Activated naive CD8-positive, alpha-beta T cell treated with anti-CD3 and anti-CD28 coated beads for 36 hours (primary cell): ENCODE results near the gene FGD5. TPM values are rescaled to one million over a fixed set of nuclear protein-coding genes. Genes with fewer than 3 reads are reported as not detected.
"Not testable (repeated sequence)": the region's sequence is repeated elsewhere in the genome, so short reads cannot be mapped to it uniquely, and the experiment has no call there.

Experiments
- DNase-seq: peaks from one replicate; pipeline ENCODE4 v3.0.0; 2021
- H3K27ac Mint-ChIP-seq: one replicate; pipeline ENCODE4 v1.8.0; 2022; ENCODE audit warnings: mild to moderate bottlenecking, moderate library complexity, mixed read lengths
- H3K27me3 Mint-ChIP-seq: one replicate; pipeline ENCODE4 v1.8.0; 2022; ENCODE audit warnings: mild to moderate bottlenecking, mixed read lengths
- H3K36me3 Mint-ChIP-seq: one replicate; pipeline ENCODE4 v1.8.0; 2021; ENCODE audit warnings: mild to moderate bottlenecking, mixed read lengths
- H3K4me1 Mint-ChIP-seq: one replicate; pipeline ENCODE4 v1.8.0; 2021; ENCODE audit warnings: mixed read lengths
- H3K4me3 Mint-ChIP-seq: one replicate; pipeline ENCODE4 v1.8.0; 2022; ENCODE audit warnings: mild to moderate bottlenecking, moderate library complexity, mixed read lengths
- H3K9me3 Mint-ChIP-seq: one replicate; pipeline ENCODE4 v1.8.0; 2022; ENCODE audit warnings: mixed read lengths
- total RNA-seq, 2 experiments: library from RNA; stranded (reverse); gene quantifications; one replicate each; pipeline ENCODE4 v1.2.3, GENCODE V29; 2021

The FGD5 gene
- total RNA-seq, 2 experiments from 2014 or later: 0.22 to 0.27 TPM

DNA sequence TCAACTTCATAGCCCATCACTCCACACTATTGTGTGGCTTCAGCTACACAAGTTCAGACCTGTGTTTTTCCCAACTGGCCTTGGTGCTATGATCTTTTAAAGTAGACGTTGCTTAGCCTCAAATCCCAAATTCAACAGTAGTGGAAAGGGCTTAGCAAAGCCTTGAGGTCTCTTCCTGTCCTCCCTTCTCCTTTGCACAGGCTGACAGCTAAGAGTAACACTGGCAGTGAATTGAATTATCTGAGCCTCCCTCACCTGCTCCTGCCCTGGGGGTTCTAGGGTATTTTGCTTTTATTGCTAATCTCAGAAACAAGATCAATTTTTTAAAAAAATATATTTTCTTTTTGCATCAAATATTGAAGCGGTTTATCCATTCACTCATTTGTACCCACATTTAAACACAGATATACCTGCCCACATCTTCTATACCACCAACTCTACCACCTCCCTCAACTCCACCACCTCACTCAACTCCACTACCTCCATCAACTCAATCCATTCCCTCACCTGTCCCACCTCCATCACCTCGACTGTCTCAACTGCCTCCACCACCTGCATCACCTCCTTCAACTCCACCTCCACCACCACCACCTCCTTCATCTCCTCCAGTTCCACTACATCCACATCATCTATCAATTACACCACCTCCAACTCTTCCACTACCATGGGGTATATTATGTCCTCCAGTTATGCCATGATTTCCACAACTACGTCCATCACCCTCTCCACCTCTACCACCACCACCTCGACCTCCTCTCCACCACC, 10.1 kb upstream of the FGD5 start:
- Mint-ChIP-seq H3K27me3 (peaks cover 54% of the 10 kb centered on the region), H3K4me1 (peaks cover 17% of the 10 kb centered on the region), H3K9me3 (no peaks in the 10 kb centered on the region)

GRCh38 chr3:14809611-14810010, 9.2 kb upstream of the FGD5 start:
- Mint-ChIP-seq H3K27me3 (peaks cover 59% of the 10 kb centered on the region), H3K4me1 (peaks cover 11% of the 10 kb centered on the region)
- not testable (repeated sequence) for H3K36me3 Mint-ChIP-seq, DNase-seq, H3K4me3 Mint-ChIP-seq, H3K27ac Mint-ChIP-seq, H3K9me3 Mint-ChIP-seq

More for the DNA sequence above, 10.1 kb upstream of the FGD5 start:
- no peak overlapping the region for H3K4me3 Mint-ChIP-seq
- H3K36me3 Mint-ChIP-seq: no peaks in the 10 kb centered on the region
- DNase-seq: no peak
- H3K27ac Mint-ChIP-seq: no peak overlapping the region

GRCh38 chr3:14810070-14810791, 8.5 kb upstream of the FGD5 start:
- H3K9me3 Mint-ChIP-seq: no peaks in the 10 kb centered on the region
- peaks cover 6% of the 10 kb centered on the region for H3K4me1 Mint-ChIP-seq
- no peaks in the 10 kb centered on the region for H3K36me3 Mint-ChIP-seq
- no peak overlapping the region for H3K4me3 Mint-ChIP-seq
- DNase-seq: no peak
- H3K27me3 Mint-ChIP-seq: peaks cover 57% of the 10 kb centered on the region
- H3K27ac Mint-ChIP-seq: no peak overlapping the region

GRCh38 chr3:14810801-14811661, 7.7 kb upstream of the FGD5 start:
- H3K4me3 Mint-ChIP-seq: peak overlapping the region; percentile 33
- no peaks in the 10 kb centered on the region for H3K9me3 Mint-ChIP-seq
- peaks cover 6% of the 10 kb centered on the region for H3K4me1 Mint-ChIP-seq
- H3K27me3 Mint-ChIP-seq: peaks cover 56% of the 10 kb centered on the region
- H3K27ac Mint-ChIP-seq: no peak overlapping the region
- no peaks in the 10 kb centered on the region for H3K36me3 Mint-ChIP-seq
- DNase-seq: no peak

DNA sequence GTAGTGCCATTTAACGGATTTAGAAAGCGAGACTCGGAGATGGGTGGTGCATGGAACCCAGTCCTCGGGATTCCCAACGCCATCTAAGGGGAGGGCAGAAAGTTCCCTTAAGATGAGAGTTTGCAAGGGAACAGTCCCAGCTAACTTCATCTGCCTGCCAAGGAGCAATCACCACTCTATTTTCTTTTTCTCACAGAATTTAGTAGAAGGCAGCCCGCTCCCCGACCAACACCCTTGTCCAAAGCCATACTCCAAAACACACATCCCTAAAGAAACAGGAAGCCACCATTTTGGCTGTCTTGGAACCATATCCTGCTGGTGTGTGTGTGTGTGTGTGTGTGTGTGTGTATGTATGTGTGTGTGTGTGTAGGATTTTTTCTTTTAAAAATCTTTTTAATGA, 7.1 kb upstream of the FGD5 start:
- no peak overlapping the region for H3K4me3 Mint-ChIP-seq
- H3K9me3 Mint-ChIP-seq: no peaks in the 10 kb centered on the region
- no peak for DNase-seq
- H3K27me3 Mint-ChIP-seq: peaks cover 56% of the 10 kb centered on the region
- no peaks in the 10 kb centered on the region for H3K36me3 Mint-ChIP-seq
- H3K4me1 Mint-ChIP-seq: peaks cover 6% of the 10 kb centered on the region
- H3K27ac Mint-ChIP-seq: no peak overlapping the region

DNA sequence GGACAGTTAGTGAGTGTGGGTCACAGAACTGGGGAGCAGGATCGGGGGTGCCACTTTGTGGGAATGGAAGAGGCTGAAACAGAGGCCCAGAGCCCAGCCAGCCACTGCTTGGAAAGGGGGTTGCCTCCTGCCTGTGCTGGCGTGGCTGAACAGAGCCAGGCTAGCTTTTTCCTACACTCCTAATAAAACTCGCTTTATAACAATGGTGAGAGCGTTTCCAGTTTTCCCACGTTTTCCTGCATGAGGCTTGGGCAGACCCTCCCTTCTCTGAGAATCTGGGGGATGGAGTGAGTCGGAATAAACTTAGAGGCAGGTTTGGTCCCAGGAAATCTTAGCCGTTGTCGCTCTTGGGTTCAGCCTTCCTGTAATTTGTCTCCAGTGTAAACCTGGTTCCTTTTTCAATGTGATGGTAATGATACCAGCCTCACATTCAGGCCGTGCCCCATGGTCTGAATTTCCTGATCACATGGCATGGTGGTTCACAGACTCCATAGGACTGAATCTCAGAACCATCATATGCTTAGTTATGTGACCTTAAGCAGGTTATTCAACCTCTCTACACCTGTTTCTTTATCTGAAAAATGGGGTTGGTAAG, 6.5 kb upstream of the FGD5 start:
- Mint-ChIP-seq H3K36me3 (no peaks in the 10 kb centered on the region), H3K27ac (no peak overlapping the region), H3K4me1 (peaks cover 3% of the 10 kb centered on the region), H3K27me3 (peaks cover 52% of the 10 kb centered on the region), H3K9me3 (no peaks in the 10 kb centered on the region), H3K4me3 (no peak overlapping the region)
- DNase-seq: no peak

DNA sequence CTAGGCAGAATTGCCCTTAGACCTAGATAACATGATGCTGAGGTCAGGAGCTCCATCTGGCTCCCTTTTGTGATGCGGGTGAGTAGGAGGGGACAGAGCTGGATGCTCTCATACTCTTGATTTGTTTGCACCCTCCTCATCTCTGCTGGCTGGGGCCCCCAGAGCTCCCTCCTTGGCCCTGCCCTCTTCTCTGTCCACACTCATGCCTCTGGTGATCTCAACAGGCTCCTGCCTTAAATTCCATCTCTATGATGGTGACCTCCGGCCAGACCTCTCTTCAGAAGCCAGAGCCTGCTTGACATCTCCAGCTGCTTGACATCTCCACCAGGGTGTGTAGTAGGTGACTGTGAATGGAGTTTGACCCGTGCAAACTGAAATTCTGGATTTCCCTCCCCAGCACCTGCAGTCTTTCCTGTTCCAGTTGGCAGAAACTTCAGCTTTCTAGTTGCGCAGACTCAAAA, 4.3 kb upstream of the FGD5 start:
- H3K27ac Mint-ChIP-seq: no peak overlapping the region
- peaks cover 3% of the 10 kb centered on the region for H3K4me1 Mint-ChIP-seq
- DNase-seq: no peak
- H3K9me3 Mint-ChIP-seq: no peaks in the 10 kb centered on the region
- peaks cover 46% of the 10 kb centered on the region for H3K27me3 Mint-ChIP-seq
- no peak overlapping the region for H3K4me3 Mint-ChIP-seq
- no peaks in the 10 kb centered on the region for H3K36me3 Mint-ChIP-seq

DNA sequence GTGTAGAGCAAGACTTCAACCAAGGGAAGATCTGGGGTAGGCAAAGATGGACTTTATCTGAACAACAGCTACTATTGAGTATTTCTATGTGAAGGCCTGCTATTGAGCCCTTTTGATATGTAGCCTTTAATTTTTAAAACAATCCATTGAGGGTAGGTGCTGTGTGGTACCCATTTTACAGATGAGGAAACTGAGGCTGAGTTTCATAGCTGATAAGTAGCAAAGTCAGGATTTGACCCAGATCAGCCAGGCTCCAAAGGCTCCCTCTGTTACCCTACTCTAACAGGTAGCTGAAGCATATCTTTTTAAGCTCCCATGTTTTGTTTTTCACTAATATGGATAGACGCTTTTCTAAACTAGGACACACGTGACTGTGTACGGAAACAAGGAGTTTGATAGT, 2.4 kb upstream of the FGD5 start:
- Mint-ChIP-seq H3K9me3 (no peaks in the 10 kb centered on the region), H3K4me1 (no peaks in the 10 kb centered on the region), H3K27ac (no peak overlapping the region), H3K36me3 (no peaks in the 10 kb centered on the region), H3K4me3 (no peak overlapping the region), H3K27me3 (peaks cover 32% of the 10 kb centered on the region)
- no peak for DNase-seq

- H3K4me1 Mint-ChIP-seq: no peaks in the 10 kb centered on the region
- H3K27me3 Mint-ChIP-seq: peaks cover 4% of the 10 kb centered on the region
- no peaks in the 10 kb centered on the region for H3K9me3 Mint-ChIP-seq
- H3K4me3 Mint-ChIP-seq: no peak overlapping the region
- no peaks in the 10 kb centered on the region for H3K36me3 Mint-ChIP-seq
- DNase-seq: no peak
- H3K27ac Mint-ChIP-seq: no peak overlapping the region
Measured at GRCh38 chr3:14819671-14820070, 909 bp downstream of the FGD5 start.

DNA sequence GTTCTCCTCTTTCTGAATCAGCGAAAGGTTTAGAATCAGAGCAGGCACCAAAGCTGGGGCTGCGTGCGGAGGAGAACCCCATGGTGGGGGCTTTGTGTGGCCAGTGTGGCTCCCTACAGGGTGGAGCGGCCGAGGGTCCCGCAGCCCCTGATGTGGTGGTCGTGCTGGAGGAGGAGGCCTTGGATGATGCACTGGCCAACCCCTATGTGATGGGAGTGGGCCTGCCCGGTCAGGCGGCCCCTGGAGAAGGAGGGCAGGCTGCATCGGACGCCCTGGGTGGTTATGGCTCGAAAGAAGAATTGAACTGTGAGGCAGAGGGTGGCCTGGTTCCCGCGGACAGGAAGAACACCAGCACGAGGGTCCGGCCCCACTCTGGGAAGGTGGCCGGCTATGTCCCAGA, 1.4 kb downstream of the FGD5 start:
- H3K36me3 Mint-ChIP-seq: no peaks in the 10 kb centered on the region

GRCh38 chr3:14821151-14821550, 2.4 kb downstream of the FGD5 start:
- no peaks in the 10 kb centered on the region for H3K36me3 Mint-ChIP-seq
- no peak overlapping the region for H3K4me3 Mint-ChIP-seq
- DNase-seq: no peak
- H3K9me3 Mint-ChIP-seq: no peaks in the 10 kb centered on the region
- no peak overlapping the region for H3K27ac Mint-ChIP-seq
- no peaks in the 10 kb centered on the region for H3K4me1 Mint-ChIP-seq
- H3K27me3 Mint-ChIP-seq: peaks cover 4% of the 10 kb centered on the region

More for the DNA sequence above, 1.4 kb downstream of the FGD5 start:
- Mint-ChIP-seq H3K27ac (no peak overlapping the region), H3K4me1 (no peaks in the 10 kb centered on the region), H3K9me3 (no peaks in the 10 kb centered on the region), H3K27me3 (peaks cover 4% of the 10 kb centered on the region), H3K4me3 (no peak overlapping the region)
- no peak for DNase-seq

DNA sequence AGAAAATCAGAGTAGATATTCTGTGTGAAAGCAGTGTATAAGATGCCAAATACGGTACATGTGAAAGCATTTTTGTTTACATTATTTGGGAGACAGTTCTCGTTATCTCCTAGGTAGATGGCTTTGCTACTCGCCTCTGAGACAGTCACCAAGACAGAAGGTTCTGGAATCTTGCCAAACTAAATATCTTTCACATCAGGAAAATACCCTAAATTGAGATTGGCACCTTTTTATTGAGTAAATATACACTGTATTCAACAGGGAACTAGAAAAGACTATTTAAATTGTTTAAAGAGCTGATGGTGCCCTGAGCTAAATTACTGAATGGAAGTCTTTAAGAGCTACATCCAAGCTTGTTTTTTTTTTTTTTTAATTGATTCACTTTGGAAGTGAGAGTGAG, 3.4 kb downstream of the FGD5 start:
- no peak overlapping the region for H3K27ac Mint-ChIP-seq
- peaks cover 4% of the 10 kb centered on the region for H3K27me3 Mint-ChIP-seq
- DNase-seq: no peak
- H3K4me1 Mint-ChIP-seq: no peaks in the 10 kb centered on the region
- no peak overlapping the region for H3K4me3 Mint-ChIP-seq
- no peaks in the 10 kb centered on the region for H3K9me3 Mint-ChIP-seq
- H3K36me3 Mint-ChIP-seq: no peaks in the 10 kb centered on the region

DNA sequence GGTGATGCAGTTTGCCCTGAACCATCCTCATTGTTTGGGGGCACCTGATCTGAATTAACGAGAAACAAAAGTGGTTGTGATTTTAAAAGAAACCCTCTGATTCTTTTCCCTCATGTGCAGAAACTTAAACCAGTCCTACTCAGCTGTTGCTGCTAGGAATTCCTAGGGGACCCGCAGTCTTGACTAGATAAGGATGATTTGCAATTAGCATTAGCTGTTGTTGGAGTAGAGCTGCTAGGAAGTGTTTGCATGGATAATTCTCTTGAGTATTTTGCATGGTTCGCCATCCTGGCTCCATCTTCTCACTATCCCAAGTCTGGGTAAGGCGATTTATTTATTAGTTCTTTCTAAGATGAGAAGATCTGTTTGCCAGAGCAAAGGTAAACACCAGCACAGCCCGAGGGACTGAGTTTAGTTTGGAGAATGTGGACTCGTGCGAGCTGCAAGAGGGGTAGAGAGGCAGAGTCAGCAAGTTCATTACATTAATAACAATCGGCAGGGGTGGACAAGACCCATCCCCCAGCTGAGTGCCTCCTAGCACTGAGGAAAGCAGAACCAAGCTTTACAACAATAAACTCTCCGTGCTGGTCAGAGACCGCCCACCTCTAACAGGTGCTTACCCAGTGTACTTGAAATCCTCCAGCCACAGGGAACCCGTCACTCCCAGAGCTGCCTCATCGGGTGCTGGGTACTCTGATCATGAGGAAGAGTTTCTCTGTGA, 4.1 kb downstream of the FGD5 start:
- Mint-ChIP-seq H3K27me3 (peaks cover 4% of the 10 kb centered on the region), H3K4me3 (no peak overlapping the region), H3K4me1 (no peaks in the 10 kb centered on the region), H3K9me3 (no peaks in the 10 kb centered on the region), H3K27ac (no peak overlapping the region), H3K36me3 (no peaks in the 10 kb centered on the region)
- no peak for DNase-seq

GRCh38 chr3:14823393-14823792, 4.6 kb downstream of the FGD5 start:
- no peaks in the 10 kb centered on the region for H3K9me3 Mint-ChIP-seq
- no peak overlapping the region for H3K4me3 Mint-ChIP-seq
- no peaks in the 10 kb centered on the region for H3K4me1 Mint-ChIP-seq
- H3K27me3 Mint-ChIP-seq: peaks cover 4% of the 10 kb centered on the region
- H3K36me3 Mint-ChIP-seq: no peaks in the 10 kb centered on the region
- DNase-seq: no peak
- H3K27ac Mint-ChIP-seq: no peak overlapping the region
